A549 (cell line): ENCODE measurements around the gene PAPPA2.

ENCODE experiments used
- JUN ChIP-seq, 2 experiments: fragments of >200 bp; sonication (Bioruptor Twin); formaldehyde crosslinking; IDR thresholded peaks; 2 replicates in 1 of 2; 3 replicates in 1 of 2; pipeline ENCODE4 v1.6.1; 2016 to 2017
- RNF2 ChIP-seq: fragments of 200-600 bp; sonication (generic); IDR thresholded peaks from 2 replicates; pipeline ENCODE4 v1.6.1; 2016; ENCODE audit warnings: low read depth, mild to moderate bottlenecking, antibody characterized with exemption, moderate library complexity, borderline replicate concordance

DNA sequence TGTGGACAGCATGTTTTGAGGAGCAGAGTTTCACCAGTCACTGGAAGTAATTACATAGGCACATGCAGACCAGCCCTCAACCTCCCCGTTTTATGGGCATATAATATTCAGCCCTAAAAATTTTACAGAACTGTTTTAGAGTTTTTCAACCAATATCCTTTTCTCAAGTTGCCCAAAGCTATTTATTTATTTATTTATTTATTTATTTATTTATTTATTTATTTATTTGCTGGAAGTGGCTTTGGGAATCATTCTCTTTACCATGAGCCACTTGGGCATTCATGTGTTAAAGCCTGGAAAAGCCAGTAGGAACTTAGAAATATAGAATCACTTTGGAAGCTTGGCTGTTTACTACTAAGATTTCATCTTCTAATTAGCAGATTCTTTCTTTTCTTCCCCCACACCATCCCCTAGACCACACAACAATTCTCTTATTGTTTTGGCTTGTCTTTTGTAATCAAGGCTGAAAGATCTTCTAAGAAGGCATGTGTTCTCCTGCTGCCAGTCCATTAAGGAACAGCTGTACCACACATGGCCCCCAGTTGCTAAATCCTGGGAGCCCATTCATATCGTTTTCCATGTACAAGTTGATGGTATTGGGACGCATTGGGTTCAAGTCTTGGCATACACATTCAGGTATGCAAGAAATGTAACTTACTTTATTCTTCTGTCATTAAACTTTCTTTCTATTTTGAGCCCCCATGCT lies 220.0 kb downstream of the PAPPA2 start:
- TF ChIP-seq JUN (IDR thresholded peaks at IDR 0.05) (no peak), RNF2 (no peak)
